Astrocyte (in vitro differentiated cells and primary cell): ENCODE results near the gene AGTRAP.

Experiments used
- EZH2 ChIP-seq: IDR thresholded peaks from 2 replicates; pipeline ENCODE4 v1.6.1; 2012; ENCODE audit warnings: mild to moderate bottlenecking, low read length, inconsistent platforms; ENCODE audit not compliant: insufficient read depth
- TF ChIP-seq, protein P1 (sequence below): IDR thresholded peaks from 2 replicates; pipeline ENCODE4 v1.5.1; 2011; ENCODE audit warnings: low read depth, mild to moderate bottlenecking, inconsistent platforms, low read length, moderate library complexity; ENCODE audit not compliant: insufficient read depth

DNA sequence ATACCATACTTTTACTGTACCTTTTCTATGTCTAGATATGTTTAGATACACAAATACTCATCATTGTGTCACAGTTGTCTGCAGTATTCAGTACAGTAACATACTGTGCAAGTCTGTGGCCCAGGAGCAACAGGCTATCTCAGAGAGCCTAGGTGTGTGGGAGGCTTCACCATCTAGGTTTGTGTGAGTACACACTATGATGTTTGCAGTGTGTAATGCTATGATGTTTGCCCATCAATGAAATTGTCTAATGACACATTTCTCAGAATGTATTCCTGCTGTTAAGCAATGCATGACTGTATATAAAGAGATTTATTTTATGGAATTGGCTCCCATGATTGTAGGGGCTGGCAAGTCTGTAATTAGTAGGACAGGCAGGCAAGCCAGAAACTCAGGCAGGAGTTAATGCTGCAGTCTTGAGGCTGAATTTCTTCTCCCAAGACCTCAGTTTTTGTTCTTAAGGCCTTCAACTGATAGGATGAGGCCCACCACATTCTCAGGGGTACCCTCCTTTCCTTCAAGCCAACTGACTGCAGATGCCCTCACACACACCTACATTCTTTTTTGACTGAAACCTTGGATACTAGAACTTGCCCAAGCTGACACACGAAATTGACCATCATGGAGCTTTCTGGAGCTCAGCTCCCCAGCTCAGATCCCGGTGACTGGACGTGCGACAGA lies 7.7 kb upstream of the AGTRAP start:
- TF ChIP-seq, protein P1, sequence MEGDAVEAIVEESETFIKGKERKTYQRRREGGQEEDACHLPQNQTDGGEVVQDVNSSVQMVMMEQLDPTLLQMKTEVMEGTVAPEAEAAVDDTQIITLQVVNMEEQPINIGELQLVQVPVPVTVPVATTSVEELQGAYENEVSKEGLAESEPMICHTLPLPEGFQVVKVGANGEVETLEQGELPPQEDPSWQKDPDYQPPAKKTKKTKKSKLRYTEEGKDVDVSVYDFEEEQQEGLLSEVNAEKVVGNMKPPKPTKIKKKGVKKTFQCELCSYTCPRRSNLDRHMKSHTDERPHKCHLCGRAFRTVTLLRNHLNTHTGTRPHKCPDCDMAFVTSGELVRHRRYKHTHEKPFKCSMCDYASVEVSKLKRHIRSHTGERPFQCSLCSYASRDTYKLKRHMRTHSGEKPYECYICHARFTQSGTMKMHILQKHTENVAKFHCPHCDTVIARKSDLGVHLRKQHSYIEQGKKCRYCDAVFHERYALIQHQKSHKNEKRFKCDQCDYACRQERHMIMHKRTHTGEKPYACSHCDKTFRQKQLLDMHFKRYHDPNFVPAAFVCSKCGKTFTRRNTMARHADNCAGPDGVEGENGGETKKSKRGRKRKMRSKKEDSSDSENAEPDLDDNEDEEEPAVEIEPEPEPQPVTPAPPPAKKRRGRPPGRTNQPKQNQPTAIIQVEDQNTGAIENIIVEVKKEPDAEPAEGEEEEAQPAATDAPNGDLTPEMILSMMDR: no peak
- no peak for TF ChIP-seq EZH2
